H9 (cell line): ENCODE measurements around the gene SH3BGRL3. TPM values are rescaled to one million over a fixed set of nuclear protein-coding genes. Genes with fewer than 3 reads are reported as not detected.
A peak's percentile ranks its signal among the peaks of the same experiment; 100 is the strongest.

Experiments used
- DNase-seq: peaks from one replicate; pipeline ENCODE4 v3.0.0-alpha.2; 2017
- H2AFZ ChIP-seq: one replicate; pipeline ENCODE4 v1.6.1; 2013; ENCODE audit warnings: mild to moderate bottlenecking, low read length, control low read depth, moderate library complexity
- H2AK5ac ChIP-seq: 2 replicates; pipeline ENCODE4 v1.6.1; 2013; ENCODE audit warnings: low read length, control low read depth, mixed read lengths; ENCODE audit not compliant: insufficient read length
- H2BK120ac ChIP-seq: one replicate; pipeline ENCODE4 v1.6.1; 2013; ENCODE audit warnings: low read depth, mild to moderate bottlenecking, low read length, control low read depth, inconsistent platforms; ENCODE audit not compliant: poor library complexity, severe bottlenecking
- H2BK12ac ChIP-seq: 2 replicates; pipeline ENCODE4 v1.6.1; 2013; ENCODE audit warnings: low read length, control low read depth, mixed read lengths, low read depth; ENCODE audit not compliant: insufficient read length
- H2BK15ac ChIP-seq: 2 replicates; pipeline ENCODE4 v1.6.1; 2013; ENCODE audit warnings: low read depth, low read length, control low read depth
- H2BK20ac ChIP-seq: one replicate; pipeline ENCODE4 v1.6.1; 2013; ENCODE audit warnings: low read depth, mild to moderate bottlenecking, low read length, control low read depth, inconsistent platforms; ENCODE audit not compliant: poor library complexity, severe bottlenecking
- H2BK5ac ChIP-seq: 2 replicates; pipeline ENCODE4 v1.6.1; 2013; ENCODE audit warnings: low read length, control low read depth, mixed read lengths; ENCODE audit not compliant: insufficient read length
- H3K14ac ChIP-seq: 2 replicates; pipeline ENCODE4 v1.6.1; 2013; ENCODE audit warnings: low read length, control low read depth; ENCODE audit not compliant: insufficient read depth
- H3K18ac ChIP-seq: 2 replicates; pipeline ENCODE4 v1.6.1; 2013; ENCODE audit warnings: low read depth, mild to moderate bottlenecking, mixed read lengths, low read length, control low read depth; ENCODE audit not compliant: insufficient read length
- H3K23ac ChIP-seq: 2 replicates; pipeline ENCODE4 v1.6.1; 2013; ENCODE audit warnings: low read length, control low read depth, mixed read lengths, low read depth; ENCODE audit not compliant: insufficient read length
- H3K23me2 ChIP-seq: 2 replicates; pipeline ENCODE4 v1.6.1; 2013; ENCODE audit warnings: low read depth, mild to moderate bottlenecking, mixed read lengths, low read length, control low read depth; ENCODE audit not compliant: insufficient read length, poor library complexity, severe bottlenecking
- H3K27ac ChIP-seq: 2 replicates; pipeline ENCODE4 v1.5.1; 2013; ENCODE audit warnings: low read length, control low read depth, mixed read lengths, low read depth; ENCODE audit not compliant: insufficient read length
- H3K27me3 ChIP-seq: 2 replicates; pipeline ENCODE4 v1.6.1; 2013; ENCODE audit warnings: low read length, control low read depth, inconsistent platforms; ENCODE audit not compliant: insufficient read depth
- H3K4ac ChIP-seq: 2 replicates; pipeline ENCODE4 v1.6.1; 2013; ENCODE audit warnings: low read depth, mild to moderate bottlenecking, control low read depth, inconsistent platforms, low read length, moderate library complexity
- H3K4me1 ChIP-seq: 2 replicates; pipeline ENCODE4 v1.6.1; 2013; ENCODE audit warnings: low read length, control low read depth, inconsistent platforms; ENCODE audit not compliant: insufficient read depth
- H3K4me2 ChIP-seq: 2 replicates; pipeline ENCODE4 v1.6.1; 2013; ENCODE audit warnings: low read length, control low read depth, mixed read lengths; ENCODE audit not compliant: insufficient read length, insufficient read depth
- H3K56ac ChIP-seq: 2 replicates; pipeline ENCODE4 v1.6.1; 2013; ENCODE audit warnings: low read depth, mild to moderate bottlenecking, mixed read lengths, low read length, control low read depth; ENCODE audit not compliant: insufficient read length
- H3K79me1 ChIP-seq: 2 replicates; pipeline ENCODE4 v1.6.1; 2013; ENCODE audit warnings: low read depth, mild to moderate bottlenecking, moderate library complexity, low read length, control low read depth, inconsistent platforms; ENCODE audit not compliant: insufficient read depth, poor library complexity, severe bottlenecking
- H3K79me2 ChIP-seq: 2 replicates; pipeline ENCODE4 v1.6.1; 2013; ENCODE audit warnings: low read length, control low read depth, inconsistent platforms; ENCODE audit not compliant: insufficient read depth
- H3K9ac ChIP-seq: 2 replicates; pipeline ENCODE4 v1.6.1; 2013; ENCODE audit warnings: low read length, control low read depth, mixed read lengths; ENCODE audit not compliant: insufficient read length; ENCODE audit errors: extremely low read depth
- H3K9me3 ChIP-seq: one replicate; pipeline ENCODE4 v1.6.1; 2013; ENCODE audit warnings: low read depth, low read length, inconsistent platforms; ENCODE audit not compliant: control insufficient read depth
- H3T11ph ChIP-seq: one replicate; pipeline ENCODE4 v1.6.1; 2013; ENCODE audit warnings: mild to moderate bottlenecking, low read length, control low read depth, inconsistent platforms
- H4K20me1 ChIP-seq: one replicate; pipeline ENCODE4 v1.6.1; 2013; ENCODE audit not compliant: control insufficient read depth, insufficient read length, insufficient read depth
- H4K5ac ChIP-seq: 2 replicates; pipeline ENCODE4 v1.6.1; 2013; ENCODE audit warnings: low read depth, mild to moderate bottlenecking, mixed read lengths, low read length, control low read depth; ENCODE audit not compliant: insufficient read length
- H4K8ac ChIP-seq: replicated peaks from 2 replicates; pipeline ENCODE4 v1.6.1; 2013; ENCODE audit warnings: low read length, control low read depth, mixed read lengths, low read depth; ENCODE audit not compliant: insufficient read length
- H4K91ac ChIP-seq: 2 replicates; pipeline ENCODE4 v1.6.1; 2013; ENCODE audit warnings: low read depth, mild to moderate bottlenecking, moderate library complexity, mixed read lengths, low read length, control low read depth; ENCODE audit not compliant: insufficient read length
- H3K27ac Mint-ChIP-seq, 3 experiments: 2 replicates in 2 of 3; 3 replicates in 1 of 3; pipeline ENCODE4 v1.8.0; 2020 to 2021; ENCODE audit warnings: mixed read lengths in 3 of 3, mild to moderate bottlenecking in 1 of 3, moderate library complexity in 1 of 3
- H3K27me3 Mint-ChIP-seq: 2 replicates; pipeline ENCODE4 v1.8.0; 2021; ENCODE audit warnings: low read depth, mild to moderate bottlenecking, moderate library complexity, mixed read lengths
- H3K36me3 Mint-ChIP-seq, 3 experiments: 2 replicates in 2 of 3; 3 replicates in 1 of 3; pipeline ENCODE4 v1.8.0; 2020 to 2021; ENCODE audit warnings: low read depth in 3 of 3, mixed read lengths in 3 of 3; ENCODE audit not compliant: insufficient read depth in 1 of 3
- H3K4me1 Mint-ChIP-seq, 2 experiments: 2 replicates each; pipeline ENCODE4 v1.8.0; 2020; ENCODE audit warnings: mixed read lengths in 2 of 2
- H3K4me3 Mint-ChIP-seq, 2 experiments: 2 replicates in 1 of 2; 3 replicates in 1 of 2; pipeline ENCODE4 v1.8.0; 2020 to 2021; ENCODE audit warnings: mild to moderate bottlenecking in 2 of 2, mixed read lengths in 2 of 2, moderate library complexity in 1 of 2
- H3K9me3 Mint-ChIP-seq, 2 experiments: 2 replicates in 1 of 2; 3 replicates in 1 of 2; pipeline ENCODE4 v1.8.0; 2020; ENCODE audit warnings: mild to moderate bottlenecking in 2 of 2, mixed read lengths in 2 of 2, moderate library complexity in 1 of 2
- CTCF ChIP-seq: fragments of 200-600 bp; sonication (generic); conservative IDR thresholded peaks from 3 replicates; pipeline ENCODE4 v1.8.0; 2021; ENCODE audit warnings: antibody characterized with exemption, mild to moderate bottlenecking
- WGBS: extraction: QIAGEN DNeasy Blood & Tissue Kit; methylation state at CpG from one replicate; pipeline ENCODE4 v1.1.7; 2013; ENCODE audit warnings: missing lambda C conversion rate, low lambda C conversion rate, mixed read lengths; ENCODE audit not compliant: insufficient read length; ENCODE audit errors: extremely low coverage; 5-methylcytosine and 5-hydroxymethylcytosine counted together
- total RNA-seq: library from RNA; stranded (reverse); gene quantifications from 2 replicates; pipeline ENCODE4 v1.2.1, GENCODE V29; 2021

Gene SH3BGRL3
- total RNA-seq, 1 experiment from 2014 or later: 86.3 TPM

- Mint-ChIP-seq H3K36me3 (peaks cover 0 to 2% (median 0%) of the 10 kb centered on the region in 3 experiments; a peak in 1 of 7 replicates), H3K27ac (peak overlapping the region in 1 of 3 experiments; percentile 70; a peak in 1 of 7 replicates), H3K4me3 (no peak overlapping the region), H3K27me3 (0 out of 2 replicates have a peak, but pooled peaks cover 2% of the 10 kb centered on the region), H3K4me1 (0 out of 4 replicates have a peak, but pooled peaks cover 3 to 4% of the 10 kb centered on the region in 2 experiments), H3K9me3 (no peaks in the 10 kb centered on the region)
- Histone ChIP-seq H3K56ac (no peak overlapping the region), H2BK120ac (no peak overlapping the region), H4K8ac (no peak overlapping the region), H3K27ac (no peak overlapping the region), H3K4me1 (no peaks in the 10 kb centered on the region), H2AFZ (no peak overlapping the region), H3K23ac (no peak overlapping the region), H3K18ac (no peak overlapping the region), H3K9me3 (no peaks in the 10 kb centered on the region), H3K79me1 (no peaks in the 10 kb centered on the region), H2BK12ac (no peak overlapping the region), H2BK5ac (no peak overlapping the region), H4K5ac (no peak overlapping the region), H2BK20ac (no peak overlapping the region), H3K4ac (no peak overlapping the region), H3K9ac (no peak overlapping the region), H4K91ac (no peak overlapping the region), H4K20me1 (no peaks in the 10 kb centered on the region), H3K14ac (no peak overlapping the region), H3K23me2 (no peaks in the 10 kb centered on the region), H3K79me2 (no peaks in the 10 kb centered on the region), H3T11ph (no peak overlapping the region), H2AK5ac (no peak overlapping the region), H3K27me3 (no peaks in the 10 kb centered on the region), H3K4me2 (no peak overlapping the region), H2BK15ac (no peak overlapping the region)
- no CpG with 5 or more reads among the region's 6 CpGs for WGBS
- DNase-seq: no peak
- TF ChIP-seq CTCF: no peak
Observed at GRCh38 chr1:26297791-26298124, 17.9 kb downstream of the SH3BGRL3 start.
